H1 (cell line): ENCODE results near the gene CUX1.

Experiments
- CHD1 ChIP-seq: IDR thresholded peaks from 2 replicates; pipeline ENCODE4 v1.6.1; 2012; ENCODE audit warnings: low read depth, low read length, improper control_type of control experiment
- GABPA ChIP-seq: IDR thresholded peaks from 2 replicates; pipeline ENCODE4 v1.6.1; 2011; ENCODE audit warnings: mild to moderate bottlenecking, low read length, moderate library complexity, borderline replicate concordance; ENCODE audit not compliant: insufficient read depth
- JUN ChIP-seq: IDR thresholded peaks from 2 replicates; pipeline ENCODE4 v1.6.1; 2011; ENCODE audit warnings: low read depth, mild to moderate bottlenecking, improper control_type of control experiment, low read length
- TF ChIP-seq, protein P1 (sequence below), 3 experiments: IDR thresholded peaks; 1 replicate in 2 of 3; 2 replicates in 1 of 3; pipeline versions ENCODE4 v1.5.1 to v1.6.1; 2011; ENCODE audit warnings: low read length in 3 of 3, mild to moderate bottlenecking in 3 of 3, inconsistent platforms in 2 of 3, low read depth in 1 of 3, moderate library complexity in 1 of 3; ENCODE audit not compliant: insufficient read depth in 1 of 3; ENCODE audit errors: control extremely low read depth in 1 of 3

GRCh38 chr7:101871351-101871750, 53.9 kb downstream of the CUX1 start:
- TF ChIP-seq CHD1 = no peak
- TF ChIP-seq JUN = no peak
- TF ChIP-seq GABPA = no peak
- TF ChIP-seq, protein P1, sequence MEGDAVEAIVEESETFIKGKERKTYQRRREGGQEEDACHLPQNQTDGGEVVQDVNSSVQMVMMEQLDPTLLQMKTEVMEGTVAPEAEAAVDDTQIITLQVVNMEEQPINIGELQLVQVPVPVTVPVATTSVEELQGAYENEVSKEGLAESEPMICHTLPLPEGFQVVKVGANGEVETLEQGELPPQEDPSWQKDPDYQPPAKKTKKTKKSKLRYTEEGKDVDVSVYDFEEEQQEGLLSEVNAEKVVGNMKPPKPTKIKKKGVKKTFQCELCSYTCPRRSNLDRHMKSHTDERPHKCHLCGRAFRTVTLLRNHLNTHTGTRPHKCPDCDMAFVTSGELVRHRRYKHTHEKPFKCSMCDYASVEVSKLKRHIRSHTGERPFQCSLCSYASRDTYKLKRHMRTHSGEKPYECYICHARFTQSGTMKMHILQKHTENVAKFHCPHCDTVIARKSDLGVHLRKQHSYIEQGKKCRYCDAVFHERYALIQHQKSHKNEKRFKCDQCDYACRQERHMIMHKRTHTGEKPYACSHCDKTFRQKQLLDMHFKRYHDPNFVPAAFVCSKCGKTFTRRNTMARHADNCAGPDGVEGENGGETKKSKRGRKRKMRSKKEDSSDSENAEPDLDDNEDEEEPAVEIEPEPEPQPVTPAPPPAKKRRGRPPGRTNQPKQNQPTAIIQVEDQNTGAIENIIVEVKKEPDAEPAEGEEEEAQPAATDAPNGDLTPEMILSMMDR (IDR thresholded peaks at IDR 0.05; ENCODE audit: control extremely low read depth in 1 of 3, insufficient read depth in 1 of 3, low read depth in 1 of 3, low read length in 3 of 3) = no peak
